GM19240 (cell line): ENCODE results near the gene ALKBH7.
A peak's percentile ranks its signal among the peaks of the same experiment; 100 is the strongest.
"Not testable (repeated sequence)": the region's sequence is repeated elsewhere in the genome, so short reads cannot be mapped to it uniquely, and the experiment has no call there.

Experiments used
- DNase-seq: peaks from one replicate; pipeline ENCODE4 v3.0.0; 2011; ENCODE audit warnings: low spot score; ENCODE audit not compliant: insufficient read length

The ALKBH7 gene

GRCh38 chr19:6400062-6400944 lies 27.7 kb downstream of the ALKBH7 start:
- not testable (repeated sequence) for DNase-seq

DNA sequence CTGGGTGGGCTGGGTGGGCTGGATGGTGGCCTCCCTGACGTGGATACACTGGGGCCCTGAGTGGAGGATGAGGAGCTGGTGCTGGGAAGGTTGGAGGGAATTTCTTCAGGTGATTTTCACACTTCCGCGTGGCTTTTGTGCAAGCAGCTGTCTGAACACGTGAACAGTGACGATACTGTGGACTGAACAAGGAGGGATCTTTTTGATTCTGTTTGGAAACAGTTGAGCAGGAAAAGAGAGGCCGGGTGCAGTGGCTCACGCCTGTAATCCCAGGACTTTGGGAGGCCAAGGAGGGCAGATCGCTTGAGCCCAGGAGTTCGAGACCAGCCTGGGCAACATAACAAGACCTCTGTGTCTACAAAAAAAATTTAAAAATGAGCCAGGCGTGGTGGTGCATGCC lies 29.5 kb downstream of the ALKBH7 start:
- DNase-seq: no peak

DNA sequence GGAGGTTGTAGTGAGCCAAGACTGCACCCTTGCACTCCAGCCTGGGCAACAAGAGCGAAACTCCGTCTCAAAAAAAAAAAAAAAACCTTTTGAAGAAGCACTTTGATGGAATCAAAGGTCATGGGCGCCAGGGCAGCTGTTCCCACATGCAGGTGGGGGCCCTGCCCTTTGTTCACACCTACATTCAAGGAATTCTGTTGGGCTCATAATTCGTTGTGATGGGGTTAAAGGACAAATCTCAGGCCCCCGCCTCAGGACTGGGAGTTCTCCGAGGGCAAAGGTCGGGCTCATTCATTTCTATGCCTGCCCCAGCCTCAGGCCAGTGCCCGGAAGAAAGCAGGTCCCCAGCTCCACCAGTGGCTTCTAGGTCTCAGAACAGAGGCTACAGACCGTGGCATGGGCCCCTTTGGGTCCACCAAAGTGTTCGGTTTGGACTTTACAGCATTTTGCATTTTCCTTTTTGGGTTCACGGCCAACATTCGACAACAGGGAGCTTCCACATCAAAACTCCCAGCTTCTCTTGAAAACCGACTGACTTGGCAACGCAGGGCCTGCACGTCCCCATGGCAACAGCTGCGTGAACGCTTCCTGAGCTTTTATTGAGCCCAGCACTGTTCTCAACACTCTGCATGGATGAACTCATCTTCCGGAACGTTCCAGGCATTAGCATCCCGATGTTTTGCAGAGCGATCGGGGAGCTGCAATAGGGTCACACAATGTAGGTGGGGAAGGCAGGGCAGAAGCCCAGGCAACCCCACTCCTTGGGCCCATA lies 30.4 kb downstream of the ALKBH7 start:
- DNase-seq: no peak

DNA sequence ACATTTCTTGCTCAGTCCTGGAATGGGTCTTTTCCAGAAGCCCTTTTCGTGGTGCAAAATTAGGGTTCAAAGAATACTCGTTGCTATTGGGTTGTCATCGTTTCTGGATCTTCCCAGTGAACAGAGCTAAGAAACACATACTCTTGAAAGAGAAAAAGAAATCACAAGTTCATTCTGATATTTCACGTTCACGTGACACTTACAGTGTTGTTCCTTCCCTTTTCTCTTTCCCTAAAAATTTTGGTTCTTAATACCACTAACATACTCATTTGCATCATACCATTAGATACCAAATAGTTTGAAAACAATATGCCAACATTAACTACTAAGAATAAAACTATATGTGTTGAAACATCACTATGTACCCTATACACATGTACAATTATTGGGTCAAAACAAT lies 33.8 kb downstream of the ALKBH7 start:
- DNase-seq: no peak

GRCh38 chr19:6409346-6409745 lies 36.8 kb downstream of the ALKBH7 start:
- no peak for DNase-seq

DNA sequence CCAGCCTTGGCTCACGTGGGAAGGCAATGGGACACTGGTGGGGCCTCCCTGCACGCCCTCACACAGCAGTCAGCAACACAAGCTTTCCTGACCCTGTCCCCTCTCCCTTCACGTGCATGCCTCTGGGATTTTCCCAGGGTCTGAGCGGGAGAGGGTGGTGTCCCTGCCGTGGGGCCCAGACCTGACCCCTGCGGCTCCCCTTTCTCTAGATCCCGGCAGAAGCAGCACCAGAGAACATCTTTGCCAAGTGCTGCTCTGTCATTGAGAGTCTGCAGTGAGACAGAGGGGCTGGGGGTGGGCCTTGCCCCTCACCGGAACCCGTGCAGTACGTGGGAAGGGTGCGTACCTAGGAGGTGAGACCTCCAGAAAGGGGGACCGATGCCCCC lies 39.5 kb downstream of the ALKBH7 start:
- no peak for DNase-seq

DNA sequence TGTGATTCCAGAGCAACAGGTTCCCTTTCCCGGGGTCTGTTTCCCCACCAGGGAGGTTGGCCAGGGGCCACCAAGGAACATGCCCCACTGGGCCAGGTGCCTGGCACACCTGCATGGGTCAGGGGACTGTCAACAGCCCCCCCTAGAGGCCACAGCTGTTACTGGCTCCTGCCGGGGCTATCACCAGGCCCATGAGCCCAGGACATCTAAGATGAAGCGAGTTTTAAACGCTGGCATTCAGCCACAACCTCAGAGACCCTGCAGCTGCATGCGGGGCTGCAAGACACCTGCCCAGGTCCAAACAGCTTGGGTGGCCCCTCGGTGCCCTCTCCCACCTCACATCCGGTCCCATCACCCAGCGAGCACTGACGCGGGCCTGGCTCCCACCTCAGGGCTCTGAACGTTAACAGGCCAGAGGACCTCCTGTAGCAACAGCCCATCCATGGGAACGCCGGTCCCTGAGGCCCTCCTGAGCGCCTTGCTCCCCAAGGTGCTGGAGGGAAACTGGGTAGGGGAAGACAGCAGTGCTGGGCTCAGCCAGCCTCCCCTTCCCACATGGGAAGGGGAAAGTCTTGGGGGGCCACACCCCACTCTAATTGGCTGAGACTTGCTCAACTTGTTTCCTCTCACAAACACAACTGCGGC lies 40.0 kb downstream of the ALKBH7 start:
- peak; percentile 57 for DNase-seq

- no peak for DNase-seq
These were observed 40.7 kb downstream of the ALKBH7 start for GRCh38 chr19:6413291-6413690.

DNA sequence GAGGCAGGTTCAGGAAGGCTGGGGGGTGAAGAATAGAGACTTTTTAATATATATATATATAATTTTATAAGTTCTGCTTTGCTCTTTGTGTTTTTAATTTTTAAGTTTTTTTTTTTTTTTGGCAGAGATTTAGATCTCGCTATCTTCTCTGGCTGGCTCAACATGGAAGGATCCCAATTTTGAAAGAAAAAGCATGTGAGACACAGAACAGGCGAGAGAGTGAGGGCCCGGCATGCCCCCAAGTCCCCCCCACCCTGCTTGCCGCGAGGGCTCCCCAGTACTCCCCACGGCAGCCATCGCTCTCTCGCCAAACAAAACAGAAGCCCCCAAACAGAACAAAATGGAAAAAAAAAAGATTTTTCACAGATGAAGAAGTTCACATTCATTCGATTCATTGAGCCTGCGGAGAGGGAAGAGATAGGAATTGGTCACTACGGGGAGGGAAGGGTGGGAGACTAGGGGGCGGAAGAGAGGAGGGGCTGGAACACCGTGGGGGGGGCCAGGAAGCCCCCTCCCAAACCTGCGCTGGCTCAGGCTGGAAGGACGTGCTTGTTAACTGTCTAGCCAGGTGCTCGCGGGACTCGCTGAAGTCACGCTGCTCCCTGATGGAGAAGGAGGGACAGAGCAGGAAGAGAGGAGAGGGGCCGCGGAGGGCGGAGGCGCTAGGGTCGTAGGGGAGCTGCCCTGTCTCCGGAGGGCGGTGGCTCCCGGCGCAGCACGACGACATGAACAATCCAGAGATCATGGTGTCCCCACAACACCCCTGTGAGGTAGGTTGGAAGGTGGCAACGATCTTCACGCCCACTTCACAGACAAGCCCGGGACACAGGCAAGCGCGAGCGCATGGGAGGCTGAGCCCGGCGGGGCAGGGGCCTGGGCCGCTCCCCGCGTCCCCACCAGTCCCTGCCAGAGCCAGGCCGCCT lies 41.4 kb downstream of the ALKBH7 start:
- DNase-seq: no peak

DNA sequence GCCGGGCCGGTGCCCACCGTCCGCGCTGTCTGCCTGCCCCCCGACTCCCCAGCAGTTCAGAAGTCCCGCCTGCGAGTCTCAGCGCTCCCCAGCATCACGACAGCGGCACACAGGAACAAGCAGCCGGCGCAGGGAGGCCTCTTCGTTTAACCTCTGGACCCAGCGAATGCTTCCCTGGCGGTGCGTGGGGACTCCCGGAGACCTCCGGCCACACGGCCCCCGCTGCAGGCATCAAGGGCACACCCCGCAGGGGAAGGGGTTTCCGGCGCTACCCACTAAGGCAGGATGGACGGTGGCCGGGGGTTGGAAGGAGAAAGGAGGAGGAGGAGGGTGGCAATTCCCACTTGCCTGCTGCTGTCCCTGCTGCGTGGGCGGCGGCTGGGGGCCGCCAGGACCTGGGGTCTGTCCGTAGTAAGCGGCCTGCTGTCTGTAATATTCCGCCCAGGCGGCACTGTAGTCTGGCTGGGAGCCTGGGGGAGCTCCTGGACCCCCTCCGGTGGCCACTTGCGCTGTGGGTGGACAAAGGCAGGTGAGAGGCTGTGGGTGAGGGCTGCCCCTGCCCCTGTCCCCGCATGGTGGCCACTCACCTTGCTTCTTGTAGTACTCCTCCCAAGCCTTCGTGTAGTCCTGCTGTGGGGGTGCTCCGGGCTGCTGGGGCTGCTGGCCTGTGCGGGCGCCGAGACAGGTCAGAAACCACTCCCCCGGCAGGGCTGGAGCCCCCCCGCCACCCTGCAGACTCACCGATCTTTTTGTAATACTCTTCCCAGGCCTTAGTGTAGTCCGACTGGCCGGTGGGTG lies 42.4 kb downstream of the ALKBH7 start:
- DNase-seq: no peak

DNA sequence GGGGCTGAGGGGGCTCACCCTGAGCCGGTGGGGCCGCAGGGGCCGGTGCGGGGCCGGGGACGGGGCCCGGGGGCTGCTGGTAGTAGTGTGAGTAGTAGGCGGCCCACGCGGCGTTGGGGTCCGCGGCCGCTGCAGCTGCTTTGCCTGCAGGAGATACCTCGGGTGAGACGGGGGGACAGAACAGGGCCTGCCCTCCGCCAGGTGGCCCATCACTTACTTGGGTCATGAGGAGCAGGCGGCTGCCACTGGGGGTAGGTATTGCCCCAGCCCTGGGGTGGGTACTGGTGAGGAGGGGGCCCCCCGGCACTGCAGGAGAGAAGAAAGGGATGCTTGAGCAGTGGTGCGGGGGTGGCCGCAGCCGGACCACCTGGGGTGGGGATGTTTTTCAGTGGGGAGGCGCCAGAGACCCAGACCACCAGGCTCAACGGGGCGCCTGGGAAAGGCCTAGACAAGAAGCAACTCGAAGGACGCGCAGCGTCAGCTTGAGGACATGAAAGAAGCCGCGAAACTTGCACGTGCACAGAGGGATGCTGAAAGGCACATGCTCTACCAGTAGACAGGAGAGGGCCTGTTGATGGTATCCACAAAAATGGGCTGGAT lies 43.1 kb downstream of the ALKBH7 start:
- DNase-seq: no peak

- no peak for DNase-seq
These were observed 44.2 kb downstream of the ALKBH7 start for GRCh38 chr19:6416658-6417405.

- DNase-seq: no peak
These were observed 45.3 kb downstream of the ALKBH7 start for GRCh38 chr19:6417713-6418561.

DNA sequence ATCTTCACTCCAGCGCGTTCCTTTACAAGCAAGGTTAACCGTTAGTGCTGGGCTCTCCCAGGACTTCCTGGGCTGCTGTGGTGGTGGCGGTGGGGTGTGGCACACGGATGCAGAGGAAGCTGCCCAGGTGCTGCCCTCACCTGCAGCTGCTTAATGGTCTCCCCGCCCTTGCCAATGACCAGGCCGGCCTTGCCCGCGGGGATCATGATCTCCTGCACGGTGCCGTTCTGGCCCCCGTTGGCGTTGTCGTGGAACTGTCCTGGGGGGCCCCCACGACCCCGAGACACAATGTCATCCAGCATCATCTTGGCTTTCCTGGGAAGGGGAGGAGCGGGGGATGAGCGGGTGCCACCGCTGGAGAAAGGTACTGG lies 46.0 kb downstream of the ALKBH7 start:
- DNase-seq: no peak

- DNase-seq: no peak
These were observed 48.8 kb downstream of the ALKBH7 start for GRCh38 chr19:6421075-6422014.

GRCh38 chr19:6423499-6424194 lies 51.1 kb downstream of the ALKBH7 start:
- peak; percentile 61 for DNase-seq
